HG03064 (cell line): ENCODE results near the gene ABHD2.

Source experiments
- ATAC-seq: cut with Tn5 transposase; IDR thresholded peaks from one replicate; pipeline ENCODE4 v1.9.1; 2021; ENCODE audit warnings: low read depth; ENCODE audit not compliant: unreplicated experiment

ABHD2 gene

GRCh38 chr15:89096664-89097063, 8.4 kb downstream of the ABHD2 start:
- no peak for ATAC-seq

- ATAC-seq: no peak
Observed at GRCh38 chr15:89097313-89097712, 9.1 kb downstream of the ABHD2 start.

GRCh38 chr15:89098281-89098680, 10.0 kb downstream of the ABHD2 start:
- ATAC-seq: no peak

- no peak for ATAC-seq
Observed at GRCh38 chr15:89099968-89100367, 11.7 kb downstream of the ABHD2 start.

- no peak for ATAC-seq
Observed at GRCh38 chr15:89101302-89102193, 13.3 kb downstream of the ABHD2 start.

- no peak for ATAC-seq
Observed at GRCh38 chr15:89103481-89104171, 15.4 kb downstream of the ABHD2 start.

- no peak for ATAC-seq
Observed at GRCh38 chr15:89104172-89104564, 15.9 kb downstream of the ABHD2 start.

- no peak for ATAC-seq
Observed at GRCh38 chr15:89105147-89105546, 16.9 kb downstream of the ABHD2 start.

- no peak for ATAC-seq
Observed at GRCh38 chr15:89106200-89106599, 17.9 kb downstream of the ABHD2 start.

- ATAC-seq: no peak
Observed at GRCh38 chr15:89107984-89108383, 19.7 kb downstream of the ABHD2 start.

GRCh38 chr15:89108835-89109234, 20.6 kb downstream of the ABHD2 start:
- ATAC-seq: no peak

- ATAC-seq: no peak
Observed at GRCh38 chr15:89109238-89109637, 21.0 kb downstream of the ABHD2 start.

- no peak for ATAC-seq
Observed at GRCh38 chr15:89110060-89110459, 21.8 kb downstream of the ABHD2 start.

GRCh38 chr15:89111352-89111751, 23.1 kb downstream of the ABHD2 start:
- no peak for ATAC-seq

- no peak for ATAC-seq
Observed at GRCh38 chr15:89111961-89112340, 23.7 kb downstream of the ABHD2 start.

GRCh38 chr15:89112341-89112971, 24.2 kb downstream of the ABHD2 start:
- ATAC-seq: peak; percentile 82

GRCh38 chr15:89113296-89114024, 25.2 kb downstream of the ABHD2 start:
- ATAC-seq: no peak

- no peak for ATAC-seq
Observed at GRCh38 chr15:89114990-89115389, 26.7 kb downstream of the ABHD2 start.

GRCh38 chr15:89115547-89115946, 27.3 kb downstream of the ABHD2 start:
- ATAC-seq: no peak

GRCh38 chr15:89116404-89116803, 28.1 kb downstream of the ABHD2 start:
- no peak for ATAC-seq

GRCh38 chr15:89117790-89118189, 29.5 kb downstream of the ABHD2 start:
- no peak for ATAC-seq
